ENCODE data around the gene EZH1. TPM values are rescaled to one million over a fixed set of nuclear protein-coding genes. Genes with fewer than 3 reads are reported as not detected.

EZH1 gene
- total RNA-seq (2014; rRNA removed; shearing (Covaris generic)): 11.8 and 12.2 TPM in 2 replicates

- peak; percentile 94 for DNase-seq (ENCODE audit: low spot score)
Measured at GRCh38 chr17:42744806-42745617, at the start of gene EZH1. Gene EZH1, minus strand, starts transcription at chr17:42745040. Its CDS starts 16,099 bp downstream, at chr17:42728941.

- no peak for DNase-seq (ENCODE audit: low spot score)
Measured at GRCh38 chr17:42792545-42792944, 47.7 kb upstream of the EZH1 start.

GRCh38 chr17:42791948-42792347, 47.1 kb upstream of the EZH1 start:
- DNase-seq (ENCODE audit: low spot score): no peak

- no peak for DNase-seq (ENCODE audit: low spot score)
Measured at GRCh38 chr17:42787266-42787665, 42.4 kb upstream of the EZH1 start.

- DNase-seq (ENCODE audit: low spot score): no peak
Measured at GRCh38 chr17:42784811-42785592, 40.2 kb upstream of the EZH1 start.

- DNase-seq (ENCODE audit: low spot score): no peak
Measured at GRCh38 chr17:42784409-42784808, 39.6 kb upstream of the EZH1 start.

GRCh38 chr17:42783791-42784138, 38.9 kb upstream of the EZH1 start:
- no peak for DNase-seq (ENCODE audit: low spot score)

GRCh38 chr17:42783062-42783790, 38.4 kb upstream of the EZH1 start:
- no peak for DNase-seq (ENCODE audit: low spot score)

GRCh38 chr17:42782166-42783061, 37.6 kb upstream of the EZH1 start:
- no peak for DNase-seq (ENCODE audit: low spot score)

GRCh38 chr17:42781639-42782165, 36.9 kb upstream of the EZH1 start:
- no peak for DNase-seq (ENCODE audit: low spot score)

- no peak for DNase-seq (ENCODE audit: low spot score)
Measured at GRCh38 chr17:42780851-42781638, 36.2 kb upstream of the EZH1 start.

GRCh38 chr17:42779936-42780850, 35.4 kb upstream of the EZH1 start, which contains the start of gene WNK4:
Gene WNK4, plus strand, starts transcription at chr17:42780610. Its CDS starts 89 bp downstream, at chr17:42780699.
- DNase-seq (ENCODE audit: low spot score): peak; percentile 75

GRCh38 chr17:42779304-42779935, 34.6 kb upstream of the EZH1 start:
- DNase-seq (ENCODE audit: low spot score): peak; percentile 27

- no peak for DNase-seq (ENCODE audit: low spot score)
Measured at GRCh38 chr17:42778570-42778969, 33.7 kb upstream of the EZH1 start.

GRCh38 chr17:42775534-42776098, 30.8 kb upstream of the EZH1 start:
- DNase-seq (ENCODE audit: low spot score): no peak

GRCh38 chr17:42774066-42774745, 29.4 kb upstream of the EZH1 start:
- DNase-seq (ENCODE audit: low spot score): no peak

- peak; percentile 86 for DNase-seq (ENCODE audit: low spot score)
Measured at GRCh38 chr17:42773290-42774035, 28.6 kb upstream of the EZH1 start, which contains the start of gene VPS25. Gene VPS25, plus strand, starts transcription at chr17:42773449. Its CDS starts 27 bp downstream, at chr17:42773476.
